HCT116 (cell line): ENCODE measurements around the gene DLG2.

Source experiments
- CEBPB ChIP-seq: IDR thresholded peaks from 2 replicates; pipeline ENCODE4 v1.6.1; 2012; ENCODE audit warnings: low read depth
- EZH2 ChIP-seq: fragments of 200-600 bp; sonication (generic); IDR thresholded peaks from 2 replicates; pipeline ENCODE4 v1.6.1; 2017; ENCODE audit warnings: antibody characterized with exemption, mixed run types
- EZH2phosphoT487 ChIP-seq: fragments of 200-600 bp; IDR thresholded peaks from 2 replicates; pipeline ENCODE4 v1.6.1; 2018; ENCODE audit warnings: antibody characterized with exemption, borderline replicate concordance
- POLR2A ChIP-seq: IDR thresholded peaks from 2 replicates; pipeline ENCODE4 v1.7.0; 2011; ENCODE audit warnings: borderline replicate concordance; ENCODE audit not compliant: insufficient read depth, insufficient read length; ENCODE audit errors: extremely low read depth
- POLR2AphosphoS5 ChIP-seq: IDR thresholded peaks from 2 replicates; pipeline ENCODE4 v1.6.1; 2011; ENCODE audit warnings: mild to moderate bottlenecking, low read depth, low read length, moderate library complexity
- SP1 ChIP-seq: IDR thresholded peaks from 2 replicates; pipeline ENCODE4 v1.6.1; 2012; ENCODE audit warnings: low read depth
- TF ChIP-seq, protein P1 (sequence below), 3 experiments: fragments of 200-600 bp in 1 of 3; sonication (generic) in 1 of 3; IDR thresholded peaks in 2 of 3; conservative IDR thresholded peaks in 1 of 3; 2 replicates each; pipeline ENCODE4 v1.5.1; 2012 to 2017; ENCODE audit warnings: low read depth in 2 of 3, low read length in 2 of 3, antibody characterized with exemption in 1 of 3, borderline replicate concordance in 1 of 3, control low read depth in 1 of 3, mild to moderate bottlenecking in 1 of 3, mixed read lengths in 1 of 3, mixed run types in 1 of 3, moderate library complexity in 1 of 3; ENCODE audit not compliant: insufficient read depth in 1 of 3
- TF ChIP-seq, protein P2 (sequence below): IDR thresholded peaks from 2 replicates; pipeline ENCODE4 v1.6.1; 2012

DNA sequence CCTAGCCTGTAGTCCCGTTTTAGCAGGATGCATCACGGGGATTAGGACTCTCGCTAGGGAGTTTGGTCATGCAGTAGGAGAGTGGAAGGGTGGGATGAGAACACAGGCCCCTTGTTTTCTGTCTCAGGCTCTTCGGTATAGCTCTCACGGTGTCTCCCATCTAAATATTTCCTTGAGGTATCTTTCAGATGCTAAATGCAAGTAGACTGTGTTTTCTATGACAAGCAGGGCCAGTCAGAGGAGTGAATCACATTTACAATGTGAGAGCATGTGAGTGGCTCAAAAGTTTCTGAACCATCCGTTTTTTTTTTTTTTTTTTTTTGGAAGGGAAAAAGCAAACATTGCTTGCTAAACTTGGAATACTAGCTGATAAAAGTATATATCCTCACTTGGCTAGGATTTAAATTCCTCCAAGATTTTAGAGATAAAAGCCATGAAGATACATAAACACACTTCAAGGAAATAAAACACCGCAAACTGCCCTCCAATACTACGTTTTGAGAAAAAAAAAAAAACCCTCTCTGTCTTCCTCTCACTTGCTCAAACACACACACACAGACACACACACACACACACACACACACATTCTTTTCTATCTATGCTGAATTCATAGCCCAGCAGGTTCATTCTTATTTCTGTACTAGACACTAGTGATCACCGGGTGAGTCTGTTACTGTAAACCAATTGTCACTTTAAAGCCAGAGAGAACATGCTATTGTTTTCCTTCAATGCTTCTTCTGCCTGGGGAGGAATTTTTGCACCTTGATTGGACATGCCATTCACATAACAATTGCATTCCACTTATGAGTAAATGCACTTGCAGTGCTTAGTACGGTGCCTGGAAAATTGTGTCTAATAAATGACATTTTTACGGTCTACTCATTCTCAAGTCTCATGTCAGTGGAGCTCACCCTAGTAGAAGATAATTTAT, 2116.3 kb downstream of the DLG2 start:
- TF ChIP-seq, protein P1, sequence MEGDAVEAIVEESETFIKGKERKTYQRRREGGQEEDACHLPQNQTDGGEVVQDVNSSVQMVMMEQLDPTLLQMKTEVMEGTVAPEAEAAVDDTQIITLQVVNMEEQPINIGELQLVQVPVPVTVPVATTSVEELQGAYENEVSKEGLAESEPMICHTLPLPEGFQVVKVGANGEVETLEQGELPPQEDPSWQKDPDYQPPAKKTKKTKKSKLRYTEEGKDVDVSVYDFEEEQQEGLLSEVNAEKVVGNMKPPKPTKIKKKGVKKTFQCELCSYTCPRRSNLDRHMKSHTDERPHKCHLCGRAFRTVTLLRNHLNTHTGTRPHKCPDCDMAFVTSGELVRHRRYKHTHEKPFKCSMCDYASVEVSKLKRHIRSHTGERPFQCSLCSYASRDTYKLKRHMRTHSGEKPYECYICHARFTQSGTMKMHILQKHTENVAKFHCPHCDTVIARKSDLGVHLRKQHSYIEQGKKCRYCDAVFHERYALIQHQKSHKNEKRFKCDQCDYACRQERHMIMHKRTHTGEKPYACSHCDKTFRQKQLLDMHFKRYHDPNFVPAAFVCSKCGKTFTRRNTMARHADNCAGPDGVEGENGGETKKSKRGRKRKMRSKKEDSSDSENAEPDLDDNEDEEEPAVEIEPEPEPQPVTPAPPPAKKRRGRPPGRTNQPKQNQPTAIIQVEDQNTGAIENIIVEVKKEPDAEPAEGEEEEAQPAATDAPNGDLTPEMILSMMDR (IDR thresholded peaks at IDR 0.05 in 2 of 3, conservative IDR thresholded peaks at IDR 0.05 in 1 of 3; ENCODE audit: borderline replicate concordance in 1 of 3, insufficient read depth in 1 of 3, low read depth in 2 of 3, low read length in 2 of 3), result no peak
- no peak for TF ChIP-seq SP1
- TF ChIP-seq, protein P2, sequence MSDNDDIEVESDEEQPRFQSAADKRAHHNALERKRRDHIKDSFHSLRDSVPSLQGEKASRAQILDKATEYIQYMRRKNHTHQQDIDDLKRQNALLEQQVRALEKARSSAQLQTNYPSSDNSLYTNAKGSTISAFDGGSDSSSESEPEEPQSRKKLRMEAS, result no peak
- no peak for TF ChIP-seq POLR2A
- no peak for TF ChIP-seq CEBPB
- TF ChIP-seq EZH2, result no peak
- TF ChIP-seq EZH2phosphoT487, result no peak
- TF ChIP-seq POLR2AphosphoS5, result no peak
